ENCODE results near the gene PPP2R2D. TPM values are rescaled to one million over a fixed set of nuclear protein-coding genes. Genes with fewer than 3 reads are reported as not detected.
A peak's percentile ranks its signal among the peaks of the same experiment; 100 is the strongest.

Gene PPP2R2D
- total RNA-seq, 6 experiments from 2014 or later, result 22.9 to 28.1 (median 24.5) TPM

DNA sequence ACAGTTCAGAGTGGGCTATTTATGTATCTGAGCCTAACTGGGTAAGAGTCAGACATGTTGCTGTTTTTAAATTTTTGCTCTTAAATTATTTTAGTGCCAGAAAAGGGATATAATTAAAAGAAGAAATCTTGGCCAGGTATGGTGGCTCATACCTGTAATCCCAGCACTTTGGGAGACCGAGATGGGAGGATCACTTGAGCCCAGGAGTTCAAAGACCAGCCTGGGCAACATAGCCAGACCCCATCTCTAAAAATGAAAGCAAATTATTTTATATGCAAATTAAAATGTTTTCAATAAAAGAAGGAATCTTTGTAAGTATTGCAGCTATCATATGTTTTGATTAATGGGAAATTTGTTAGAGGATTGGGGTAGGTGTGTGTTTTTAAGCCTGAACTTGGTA, 41.6 kb downstream of the PPP2R2D start:
- Mint-ChIP-seq H3K36me3 (ENCODE audit: low read depth) (peaks cover 58% of the 10 kb centered on the region), H3K27me3 (ENCODE audit: insufficient read depth) (no peaks in the 10 kb centered on the region; the same call in 1 of the 2 replicates), H3K4me1 (ENCODE audit: low read depth) (peaks cover 35% of the 10 kb centered on the region), H3K9me3 (no peaks in the 10 kb centered on the region), H3K4me3 (no peak overlapping the region), H3K27ac (no peak overlapping the region)
- DNase-seq, result no peak
- TF ChIP-seq CTCF (IDR thresholded peaks at IDR 0.05), result no peak

DNA sequence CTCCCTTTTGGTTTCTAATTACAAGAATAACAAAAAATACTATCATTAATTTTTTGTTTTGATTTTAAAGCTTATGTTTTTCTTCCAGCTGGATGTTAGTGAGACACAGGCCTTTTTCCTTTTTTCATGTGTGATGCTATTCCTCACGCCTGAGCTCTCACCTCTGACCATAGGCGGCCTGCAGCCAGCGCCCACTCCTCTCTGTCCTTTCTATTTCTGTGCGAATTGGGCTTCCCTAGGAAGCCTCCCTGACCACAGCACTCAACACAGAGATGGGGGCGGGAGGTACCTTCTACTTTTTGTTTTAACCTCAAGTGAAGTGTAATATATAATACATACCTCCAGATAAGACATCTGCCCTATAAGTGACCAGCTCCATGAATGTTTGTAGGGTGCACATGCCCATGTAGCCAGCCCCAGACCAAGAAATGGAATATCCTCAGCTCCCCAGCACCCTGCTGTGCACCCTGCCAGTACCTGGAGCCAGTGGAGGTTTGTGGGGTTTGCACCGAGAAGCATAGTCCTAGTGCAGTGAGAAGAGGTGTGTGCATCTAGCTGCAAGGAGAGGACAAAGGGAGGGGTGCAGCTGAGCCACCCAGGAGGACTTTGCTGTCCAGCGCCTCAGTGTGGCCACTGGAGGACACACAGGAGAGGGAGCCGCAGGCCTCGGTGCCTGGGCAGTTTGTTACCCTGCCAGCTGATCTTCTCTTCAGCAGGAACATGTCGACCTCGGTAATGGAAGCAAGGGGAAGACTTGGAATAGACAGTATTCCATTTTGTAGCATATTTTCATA, 42.4 kb downstream of the PPP2R2D start:
- no peak for DNase-seq
- H3K27ac Mint-ChIP-seq, result 0 out of 2 replicates have a peak overlapping the region, but pooled peaks have one; percentile 2
- no peak overlapping the region for H3K4me3 Mint-ChIP-seq
- TF ChIP-seq CTCF (IDR thresholded peaks at IDR 0.05), result peak; percentile 64
- H3K27me3 Mint-ChIP-seq (ENCODE audit: insufficient read depth), result no peaks in the 10 kb centered on the region; the same call in 1 of the 2 replicates
- peaks cover 61% of the 10 kb centered on the region for H3K36me3 Mint-ChIP-seq (ENCODE audit: low read depth)
- no peaks in the 10 kb centered on the region for H3K9me3 Mint-ChIP-seq
- H3K4me1 Mint-ChIP-seq (ENCODE audit: low read depth), result peaks cover 43% of the 10 kb centered on the region

DNA sequence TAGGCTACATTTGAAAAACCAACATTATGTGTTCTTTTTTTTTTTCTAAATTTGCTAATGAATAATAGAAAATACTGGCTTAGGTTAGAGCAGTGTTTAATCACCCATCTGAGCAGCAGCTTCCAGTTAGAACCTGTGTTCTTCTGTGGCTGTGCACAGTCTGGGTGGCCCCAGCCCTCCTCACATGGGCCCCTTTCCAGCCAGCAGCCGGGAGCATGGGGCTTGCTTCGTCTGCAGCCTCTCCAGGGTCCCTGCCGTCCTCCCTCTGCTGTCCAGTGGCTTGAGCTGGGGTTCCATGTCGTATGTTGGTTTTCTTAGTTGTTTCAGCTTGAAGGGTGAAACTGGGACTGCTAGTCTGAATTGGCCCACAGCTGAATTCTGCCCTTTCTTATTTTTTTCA, 43.6 kb downstream of the PPP2R2D start:
- DNase-seq, result no peak
- H3K27ac Mint-ChIP-seq, result no peak overlapping the region; the same call in 1 of the 2 replicates
- H3K4me3 Mint-ChIP-seq, result no peak overlapping the region; the same call in 1 of the 2 replicates
- no peaks in the 10 kb centered on the region; the same call in 1 of the 2 replicates for H3K27me3 Mint-ChIP-seq (ENCODE audit: insufficient read depth)
- peaks cover 45% of the 10 kb centered on the region for H3K4me1 Mint-ChIP-seq (ENCODE audit: low read depth)
- no peaks in the 10 kb centered on the region for H3K9me3 Mint-ChIP-seq
- no peak for TF ChIP-seq CTCF (IDR thresholded peaks at IDR 0.05)
- H3K36me3 Mint-ChIP-seq (ENCODE audit: low read depth), result peaks cover 66% of the 10 kb centered on the region

DNA sequence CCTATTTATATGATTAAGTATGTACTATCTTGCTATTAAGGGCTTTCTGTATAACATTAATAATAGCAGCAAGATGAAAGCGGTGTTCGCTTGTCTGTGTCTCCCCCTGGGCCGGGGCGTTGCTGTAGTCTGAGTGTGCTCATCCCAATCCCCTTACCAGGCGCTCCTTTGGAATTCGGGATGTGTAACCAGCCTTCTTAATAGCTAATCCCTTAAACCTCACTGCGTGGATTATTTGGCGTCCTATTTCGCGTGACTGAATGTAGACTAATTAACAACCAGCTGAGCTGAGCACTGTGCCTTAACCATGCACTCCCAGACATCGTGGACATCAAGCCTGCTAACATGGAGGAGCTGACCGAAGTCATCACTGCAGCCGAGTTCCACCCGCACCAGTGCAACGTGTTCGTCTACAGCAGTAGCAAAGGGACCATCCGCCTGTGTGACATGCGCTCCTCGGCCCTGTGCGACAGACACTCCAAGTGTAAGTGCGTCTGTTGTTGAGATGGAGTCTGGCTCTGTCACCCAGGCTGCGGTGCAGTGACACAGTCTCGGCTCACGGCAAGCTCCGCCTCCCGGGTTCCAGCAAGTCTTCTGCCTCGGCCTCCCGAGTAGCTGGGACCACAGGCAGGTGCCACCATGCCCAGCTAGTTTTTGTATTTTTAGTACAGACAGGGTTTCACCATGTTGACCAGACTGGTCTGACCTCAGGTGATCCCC, 44.3 kb downstream of the PPP2R2D start:
- Mint-ChIP-seq H3K4me1 (ENCODE audit: low read depth) (peaks cover 45% of the 10 kb centered on the region), H3K27me3 (ENCODE audit: insufficient read depth) (no peaks in the 10 kb centered on the region; the same call in 1 of the 2 replicates), H3K4me3 (peak overlapping the region; percentile 79), H3K9me3 (no peaks in the 10 kb centered on the region), H3K36me3 (ENCODE audit: low read depth) (peaks cover 67% of the 10 kb centered on the region), H3K27ac (peak overlapping the region; percentile 82; the same call in 1 of the 2 replicates)
- no peak for DNase-seq
- no peak for TF ChIP-seq CTCF (IDR thresholded peaks at IDR 0.05)

DNA sequence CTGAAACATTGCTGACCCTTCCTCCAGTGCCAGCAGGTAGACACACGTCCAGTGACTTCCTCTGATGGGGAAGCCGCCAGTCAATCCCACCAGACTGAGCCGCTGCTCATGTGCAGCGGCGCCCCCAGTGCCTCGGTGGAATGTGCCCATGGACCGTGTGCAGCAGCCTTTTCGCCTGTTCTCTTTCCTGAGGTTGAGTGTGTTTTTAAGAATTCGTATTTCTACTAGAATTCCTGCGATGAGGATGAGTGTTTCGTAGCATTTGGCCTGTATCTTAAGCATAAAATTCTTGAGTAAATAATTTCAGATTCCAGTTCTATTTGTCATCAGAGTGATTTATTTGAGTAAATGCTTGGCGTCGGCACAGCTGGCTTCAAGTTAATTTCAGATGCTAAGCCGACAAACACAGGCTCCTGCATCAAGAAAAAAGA, 45.5 kb downstream of the PPP2R2D start:
- no peaks in the 10 kb centered on the region; the same call in 1 of the 2 replicates for H3K27me3 Mint-ChIP-seq (ENCODE audit: insufficient read depth)
- peaks cover 67% of the 10 kb centered on the region for H3K36me3 Mint-ChIP-seq (ENCODE audit: low read depth)
- H3K4me3 Mint-ChIP-seq, result peak overlapping the region; percentile 79
- H3K4me1 Mint-ChIP-seq (ENCODE audit: low read depth), result peaks cover 45% of the 10 kb centered on the region
- peak overlapping the region; percentile 82 for H3K27ac Mint-ChIP-seq
- DNase-seq, result peak; percentile 72
- no peak for TF ChIP-seq CTCF (IDR thresholded peaks at IDR 0.05)
- H3K9me3 Mint-ChIP-seq, result no peaks in the 10 kb centered on the region
